Measurements from ENCODE around the gene CDADC1. TPM values are rescaled to one million over a fixed set of nuclear protein-coding genes. Genes with fewer than 3 reads are reported as not detected.
"Not testable (repeated sequence)": the region's sequence is repeated elsewhere in the genome, so short reads cannot be mapped to it uniquely, and the experiment has no call there.

The CDADC1 gene
- polyA plus RNA-seq, 1 donor: 10.2 TPM

DNA sequence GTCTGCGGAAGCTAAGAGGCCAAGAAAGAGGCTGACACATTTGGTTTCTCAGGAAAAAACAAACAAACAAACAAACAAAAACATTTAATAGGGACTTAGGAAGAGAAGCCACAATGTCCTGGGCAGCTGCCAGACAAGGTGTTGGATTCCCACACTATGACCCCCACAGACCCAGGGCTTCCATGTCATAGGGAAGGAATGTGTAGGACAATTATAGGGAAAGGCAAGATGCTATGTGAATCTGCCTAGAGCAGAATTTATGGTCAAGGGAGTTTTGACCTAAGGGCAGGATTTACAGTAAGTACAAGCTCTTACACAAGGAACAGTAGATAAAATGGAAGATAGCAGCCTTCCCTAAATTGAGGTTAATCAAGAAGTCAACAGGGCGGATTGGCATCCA is 9.1 kb upstream of the CDADC1 start:
- DNase-seq: no peak

DNA sequence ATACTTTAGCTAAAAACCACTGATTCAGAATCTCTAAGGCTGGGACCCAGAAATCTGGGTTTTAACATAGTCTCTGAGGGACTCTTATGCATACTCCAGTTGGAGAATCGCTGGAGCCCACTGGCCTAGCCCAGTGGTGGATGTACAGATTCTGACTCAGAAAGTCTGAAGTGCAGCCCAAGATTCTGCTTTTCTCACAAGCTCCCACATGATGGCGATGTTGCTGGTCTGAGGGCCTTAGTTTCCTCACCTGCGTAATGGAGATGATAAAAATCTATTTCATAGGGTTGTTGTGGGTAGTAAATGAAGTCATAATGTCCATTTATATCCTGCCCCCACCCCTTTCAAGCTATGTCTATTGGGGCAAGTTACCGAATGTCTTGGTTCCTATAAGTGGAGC is 7.7 kb upstream of the CDADC1 start:
- DNase-seq: peak; percentile 8

DNA sequence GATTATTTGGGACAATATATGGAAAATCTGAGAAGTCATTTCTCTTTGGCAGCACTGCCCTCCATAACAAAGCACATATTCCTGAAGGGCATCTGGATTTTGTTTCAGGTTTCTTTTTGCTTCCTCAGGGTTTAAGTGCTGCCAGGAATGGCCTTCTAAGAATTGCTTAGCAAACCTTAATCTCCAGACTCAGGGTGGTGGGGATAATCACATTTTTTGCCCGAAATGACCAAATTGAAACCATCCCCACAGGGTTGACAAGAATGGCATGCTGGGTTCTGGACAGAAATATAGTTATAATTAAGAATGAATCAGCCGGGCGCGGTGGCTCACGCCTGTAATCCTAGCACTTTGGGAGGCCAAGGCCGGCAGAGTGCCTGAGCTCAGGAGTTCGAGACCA is 6.4 kb upstream of the CDADC1 start:
- DNase-seq: no peak

DNA sequence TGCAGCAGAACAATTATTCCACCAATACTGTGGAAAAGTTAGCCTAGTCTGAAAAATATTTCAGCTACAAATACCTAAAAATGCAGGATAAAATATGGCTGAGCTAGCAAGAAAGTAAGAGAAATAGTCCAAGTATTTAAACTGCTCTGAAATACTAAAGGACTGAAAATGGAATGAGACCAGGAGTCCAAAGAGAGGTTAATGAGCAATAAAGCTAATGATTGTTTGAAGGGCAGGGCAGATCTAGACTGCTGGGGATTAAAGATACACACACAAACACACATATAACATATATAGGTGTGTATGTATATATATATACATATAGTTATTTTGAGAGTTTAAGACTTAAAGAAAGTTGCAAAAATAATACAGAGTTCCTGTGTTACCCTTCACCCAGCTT is 2.6 kb upstream of the CDADC1 start:
- DNase-seq: no peak

DNA sequence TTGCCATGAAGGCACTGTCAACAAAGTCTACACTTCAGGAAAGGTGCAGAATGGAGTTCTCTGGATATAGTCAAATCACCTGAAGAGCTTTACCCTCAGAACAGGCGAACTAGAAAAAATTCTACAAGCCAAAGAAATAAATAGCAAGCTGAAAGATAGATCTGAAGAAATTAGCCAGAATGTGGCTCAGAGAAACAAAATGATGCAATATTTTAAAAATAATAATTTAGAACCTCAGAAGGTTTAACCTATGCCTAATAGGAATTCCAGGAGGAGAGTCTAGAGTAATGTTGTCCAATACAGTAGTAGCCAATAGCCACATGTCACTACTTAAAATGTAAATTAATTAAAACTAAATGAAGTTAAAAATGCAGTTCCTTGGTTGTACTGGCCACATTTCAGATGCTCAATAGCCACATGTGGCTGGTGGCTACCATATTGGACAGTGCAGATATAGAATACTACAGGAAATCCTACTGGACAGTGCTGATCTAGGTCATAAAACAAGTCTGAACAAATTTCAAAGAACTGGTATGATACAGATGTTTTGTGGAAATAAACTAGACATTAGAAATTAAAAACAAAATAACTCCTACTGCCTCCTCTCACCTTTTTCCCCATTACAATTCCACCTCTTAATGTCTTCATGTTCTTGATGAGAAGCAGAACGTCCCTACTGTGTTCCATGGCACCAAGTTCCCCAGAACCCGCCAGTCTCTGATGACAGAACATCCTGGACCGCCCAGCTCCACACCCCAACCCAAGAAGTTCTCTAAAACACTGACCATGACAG is 679 bp upstream of the CDADC1 start:
- no peak for DNase-seq

DNA sequence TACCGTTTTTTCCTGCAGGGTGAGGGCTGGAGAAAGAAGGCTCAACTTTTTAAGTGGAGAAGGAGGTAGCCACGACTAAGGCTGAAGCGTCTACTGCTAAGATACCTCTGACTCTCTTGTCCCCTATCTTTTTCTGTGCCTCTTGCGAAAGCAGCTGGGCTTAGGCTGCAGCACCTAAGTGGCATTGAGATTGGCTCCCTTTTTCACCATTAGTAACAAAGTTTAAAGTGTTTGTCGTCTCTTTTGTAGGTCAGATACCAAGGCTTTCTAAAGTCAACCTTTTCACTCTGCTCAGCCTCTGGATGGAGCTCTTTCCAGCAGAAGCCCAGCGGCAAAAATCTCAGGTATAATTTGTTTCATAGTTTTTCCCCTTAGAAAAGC is 887 bp downstream of the CDADC1 start:
- DNase-seq: peak; percentile 6

DNA sequence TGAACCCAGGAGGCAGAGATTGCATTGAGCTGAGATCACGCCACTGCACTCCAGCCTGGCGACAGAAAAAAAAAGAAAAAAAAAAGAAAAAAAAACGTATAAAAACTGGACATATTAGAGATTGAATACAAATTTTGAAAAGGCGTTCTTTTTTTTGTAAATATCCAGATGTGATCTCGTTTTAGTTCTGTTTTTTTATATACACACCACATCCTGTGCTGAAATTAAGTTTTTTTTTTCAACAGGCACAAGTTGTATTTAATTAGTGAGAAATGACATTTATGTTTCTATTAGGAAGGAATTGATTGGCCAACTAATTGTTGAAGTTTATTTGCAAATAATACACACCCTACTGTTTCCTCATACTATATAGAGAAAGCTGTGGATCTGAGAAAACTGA is 3.6 kb downstream of the CDADC1 start:
- DNase-seq: no peak

DNA sequence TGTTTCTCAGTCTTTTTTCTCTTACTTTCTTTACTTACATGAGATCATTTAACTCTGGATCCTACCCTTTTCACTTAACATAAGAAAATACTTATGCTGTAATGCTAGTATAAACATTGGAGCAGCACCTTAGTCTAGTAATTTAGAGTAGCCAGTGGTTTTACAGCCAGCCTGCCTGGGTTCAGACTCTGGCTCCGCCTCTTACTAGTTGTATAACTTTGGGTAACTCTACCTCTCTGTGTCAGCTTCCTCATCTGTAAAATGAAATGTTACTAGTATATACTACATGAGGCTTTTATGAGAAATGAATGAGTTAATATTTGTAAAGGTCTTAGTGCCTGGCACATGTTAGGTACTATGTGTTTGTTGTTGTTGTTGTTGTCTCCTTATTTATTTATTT is 5.6 kb downstream of the CDADC1 start:
- DNase-seq: no peak

DNA sequence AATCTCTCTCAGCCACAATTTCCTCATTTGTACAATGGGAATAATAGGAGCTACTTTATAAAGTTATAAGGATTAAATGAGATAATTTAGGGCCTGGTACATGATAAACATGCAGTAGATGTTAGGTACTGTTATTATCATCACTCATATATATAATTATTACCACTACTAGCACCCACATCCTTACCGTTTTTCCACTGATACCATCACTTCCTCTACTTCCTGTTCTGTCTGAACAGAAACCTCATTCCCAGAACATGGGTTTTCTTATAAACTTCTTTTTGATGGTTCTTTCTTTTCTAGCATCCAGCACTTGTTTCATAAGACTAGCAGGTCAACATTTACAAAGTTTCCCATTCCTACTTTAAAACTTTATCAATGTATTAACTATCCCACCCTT is 6.3 kb downstream of the CDADC1 start:
- DNase-seq: no peak

DNA sequence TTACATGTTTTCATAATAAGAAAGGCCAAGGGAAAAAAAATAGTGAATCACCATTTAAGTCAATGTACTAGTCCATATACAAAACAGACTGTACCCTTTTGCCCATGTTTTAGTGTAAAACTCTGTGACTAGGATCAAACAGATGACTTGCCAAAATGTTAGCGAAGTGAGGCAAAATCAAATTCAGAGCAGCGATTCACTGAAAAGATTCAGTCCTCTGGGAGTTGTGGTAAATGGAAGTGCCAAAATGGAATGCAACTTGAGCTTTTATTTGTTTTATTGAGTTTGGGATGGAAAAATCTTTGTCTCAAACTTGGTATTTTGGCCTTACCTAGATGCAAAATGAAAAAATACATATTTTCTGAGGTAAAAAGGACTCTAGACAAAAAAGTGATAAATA is 9.1 kb downstream of the CDADC1 start:
- DNase-seq: no peak

DNA sequence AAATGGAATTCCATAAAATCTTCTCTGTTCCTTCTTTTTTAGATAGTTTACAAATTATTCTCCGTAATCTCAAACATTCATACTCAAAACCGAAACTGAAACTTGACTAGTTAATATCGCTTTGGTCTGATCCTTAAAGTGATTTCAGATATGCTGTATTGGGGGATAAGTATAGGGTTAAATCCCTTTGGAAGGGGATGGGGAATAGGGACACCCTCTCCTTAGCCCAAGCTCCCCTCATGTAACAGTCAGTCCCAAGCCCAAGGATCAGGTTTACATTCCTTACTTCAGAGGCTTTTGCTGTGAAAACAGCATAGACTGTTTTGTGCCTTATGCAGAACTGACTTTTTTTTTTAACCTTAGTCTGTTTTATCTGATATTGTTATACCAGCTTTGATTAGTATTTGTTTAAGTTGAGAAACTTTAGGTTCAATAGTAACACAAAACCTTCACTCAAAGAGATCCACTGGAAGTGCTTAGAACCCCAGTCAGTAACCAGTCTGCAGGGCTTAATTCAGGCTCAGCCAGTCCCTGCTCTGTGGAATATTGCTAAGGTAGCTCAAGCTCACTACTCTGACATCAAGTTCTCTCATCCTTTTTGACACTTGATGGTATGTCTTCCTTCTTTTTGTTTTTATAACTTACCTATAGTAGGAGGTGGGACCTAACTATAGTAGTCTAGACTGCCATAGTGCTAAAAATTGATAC is 10.5 kb downstream of the CDADC1 start:
- DNase-seq: no peak

DNA sequence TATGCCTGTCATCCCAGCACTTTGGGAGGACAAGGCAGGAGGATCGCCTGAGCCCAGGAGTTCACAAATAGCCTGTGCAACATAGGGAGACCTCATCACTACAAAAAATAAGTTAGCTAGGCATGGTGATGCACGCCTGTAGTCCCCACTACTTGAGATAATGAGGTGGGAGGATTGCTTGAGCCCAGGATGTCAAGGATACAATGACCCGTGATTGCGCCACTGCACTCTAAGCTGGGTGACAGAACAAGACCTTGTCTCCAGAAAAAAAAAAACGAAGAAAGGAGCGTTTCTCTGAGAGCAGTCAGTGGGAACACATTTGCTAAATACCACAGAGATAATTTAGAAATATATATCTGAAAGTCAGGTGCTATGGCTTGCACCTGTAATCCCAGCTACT is 11.9 kb downstream of the CDADC1 start:
- no peak for DNase-seq

DNA sequence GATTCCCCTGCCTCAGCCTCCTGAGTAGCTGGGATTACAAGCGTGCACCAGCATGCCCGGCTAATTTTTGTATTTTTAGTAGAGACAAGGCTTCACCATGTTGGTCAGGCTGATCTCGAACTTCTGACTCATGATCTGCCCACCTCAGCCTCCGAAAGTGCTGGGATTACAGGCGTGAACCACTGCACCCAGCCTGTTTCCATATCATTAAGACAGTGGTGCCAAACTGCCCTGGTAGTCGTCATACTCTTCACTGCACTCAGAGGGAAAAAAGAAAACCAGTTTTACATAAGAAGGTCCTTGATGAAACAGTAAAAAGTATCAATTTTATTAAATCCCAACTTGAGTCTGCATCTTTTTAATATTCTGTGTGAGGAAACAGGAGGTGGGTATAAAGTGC is 14.9 kb downstream of the CDADC1 start:
- no peak for DNase-seq

DNA sequence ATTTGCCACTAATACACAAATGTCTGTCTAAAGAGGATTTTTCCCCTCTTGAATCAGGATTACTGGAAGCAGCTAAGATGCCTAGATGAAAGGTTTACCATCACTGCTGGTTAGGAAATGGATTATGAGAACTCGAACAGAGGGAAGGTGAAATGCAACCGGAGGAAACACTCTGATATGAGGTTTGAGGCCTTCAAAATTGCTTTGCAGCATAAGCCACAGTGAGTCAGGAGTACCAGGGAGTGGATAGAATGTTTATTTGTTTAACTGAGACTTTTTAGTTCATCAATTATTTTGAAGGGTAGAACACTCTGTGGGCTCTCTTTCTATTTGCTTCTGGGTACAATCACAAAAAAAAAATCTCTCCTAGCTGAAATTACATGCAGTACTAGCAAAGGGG is 18.1 kb downstream of the CDADC1 start:
- no peak for DNase-seq

DNA sequence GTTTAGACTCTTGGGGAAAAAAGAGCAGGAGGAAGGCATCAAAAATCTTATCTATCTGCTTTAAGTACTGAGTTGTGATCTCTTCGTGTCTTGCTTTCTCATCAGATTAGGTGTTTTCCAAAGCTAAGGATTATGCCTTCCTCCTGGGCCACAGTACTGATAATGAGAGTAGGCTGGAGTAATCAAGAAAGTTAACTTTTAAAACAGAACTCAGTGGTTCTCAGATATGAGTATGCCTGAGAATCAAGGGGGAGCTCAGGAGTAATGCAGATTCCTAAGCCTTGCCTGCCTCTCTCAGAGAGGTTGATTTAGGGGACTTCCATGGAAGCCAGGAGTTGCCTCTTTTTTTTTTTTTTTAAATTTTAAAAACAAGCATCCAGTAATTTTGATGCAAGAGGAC is 23.5 kb downstream of the CDADC1 start:
- no peak for DNase-seq

DNA sequence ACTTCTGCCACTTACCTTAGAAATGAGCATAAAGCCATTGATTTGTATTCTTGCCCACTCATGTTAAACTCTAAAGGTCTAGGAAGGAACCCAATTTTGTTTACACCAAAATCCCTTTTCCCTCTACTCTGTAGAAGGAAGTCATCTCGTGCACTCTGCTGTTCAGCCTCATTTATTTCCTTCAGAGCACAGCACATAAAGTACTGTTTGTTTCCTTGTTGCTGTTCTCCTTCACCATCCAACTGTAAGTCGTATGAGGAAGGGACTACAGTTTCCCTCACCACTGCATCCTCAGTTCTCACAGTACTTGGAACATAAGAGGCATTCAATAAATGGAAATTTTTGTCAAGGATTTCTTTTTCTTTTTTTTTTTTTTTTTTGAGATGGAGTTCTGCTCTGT is 24.6 kb downstream of the CDADC1 start:
- no peak for DNase-seq

DNA sequence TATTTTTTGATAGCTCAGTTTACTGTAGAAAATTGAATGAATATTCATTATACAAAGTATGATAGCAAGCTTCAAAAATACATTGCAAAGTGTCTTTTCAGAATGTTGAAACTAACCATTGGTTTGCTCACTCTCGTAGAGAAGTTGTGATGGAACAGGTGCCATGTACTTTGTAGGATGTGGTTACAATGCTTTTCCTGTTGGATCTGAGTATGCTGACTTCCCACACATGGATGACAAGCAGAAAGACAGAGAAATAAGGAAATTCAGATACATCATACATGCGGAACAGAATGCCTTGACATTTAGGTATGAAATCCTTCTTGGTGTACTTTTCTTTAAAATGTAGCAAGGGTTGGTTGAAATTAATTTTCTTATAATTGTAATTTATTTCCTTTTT is 30.5 kb downstream of the CDADC1 start:
- no peak for DNase-seq

DNA sequence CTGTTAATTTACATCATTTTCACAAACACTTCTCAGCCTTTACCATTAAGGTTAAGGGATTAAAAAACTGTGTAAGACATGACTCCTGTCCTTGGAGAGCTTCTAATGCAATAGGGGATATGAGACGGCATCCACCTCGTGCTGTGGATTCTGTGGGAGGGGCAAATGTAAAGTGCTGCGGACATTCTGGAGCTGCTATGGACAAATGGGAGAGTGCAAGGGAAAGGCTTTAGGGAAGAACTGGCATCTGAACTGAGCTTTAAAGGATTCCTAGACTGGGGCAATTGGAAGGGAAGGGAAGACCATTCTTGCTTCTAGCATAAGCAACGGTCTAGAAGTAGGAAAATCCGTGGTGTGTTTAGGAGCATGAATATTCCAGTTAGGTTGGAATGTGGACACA is 31.4 kb downstream of the CDADC1 start:
- no peak for DNase-seq

DNA sequence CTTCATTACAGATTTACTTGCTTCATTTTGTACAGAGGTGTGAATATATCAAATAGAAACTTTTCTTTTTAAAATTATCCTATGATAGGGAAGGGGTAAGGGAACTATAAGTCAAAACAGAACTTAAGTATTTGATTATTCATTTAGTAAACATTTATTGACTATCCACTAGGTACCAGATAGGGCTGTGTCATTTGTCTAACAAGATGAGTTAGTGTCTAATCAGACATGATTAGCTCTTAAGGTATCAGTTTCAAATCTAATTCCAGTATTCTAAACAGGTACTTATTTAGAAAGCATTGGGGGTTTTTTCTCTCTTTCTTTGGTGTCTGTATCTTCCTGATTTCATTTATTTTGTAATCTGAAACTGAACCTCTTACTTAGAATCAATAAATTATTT is 32.2 kb downstream of the CDADC1 start:
- no peak for DNase-seq

DNA sequence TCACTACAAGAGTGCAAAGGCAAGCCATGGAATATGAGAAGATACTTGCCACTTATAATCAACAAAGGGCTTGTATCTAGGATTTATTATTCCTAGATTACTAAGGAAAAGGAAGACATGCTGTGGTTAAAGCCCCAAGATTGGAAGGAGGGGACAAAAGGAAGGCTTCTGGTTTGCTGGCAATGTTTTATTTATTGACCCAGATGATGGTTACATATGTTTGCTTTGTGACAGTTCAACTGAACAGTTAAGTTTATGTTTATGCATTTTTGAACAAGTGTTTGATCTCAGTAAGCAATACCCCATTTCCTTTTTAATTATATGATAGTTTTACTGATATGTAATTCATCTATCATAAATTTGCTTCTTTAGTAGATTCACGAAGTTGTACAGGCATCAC is 40.3 kb downstream of the CDADC1 start:
- no peak for DNase-seq

DNA sequence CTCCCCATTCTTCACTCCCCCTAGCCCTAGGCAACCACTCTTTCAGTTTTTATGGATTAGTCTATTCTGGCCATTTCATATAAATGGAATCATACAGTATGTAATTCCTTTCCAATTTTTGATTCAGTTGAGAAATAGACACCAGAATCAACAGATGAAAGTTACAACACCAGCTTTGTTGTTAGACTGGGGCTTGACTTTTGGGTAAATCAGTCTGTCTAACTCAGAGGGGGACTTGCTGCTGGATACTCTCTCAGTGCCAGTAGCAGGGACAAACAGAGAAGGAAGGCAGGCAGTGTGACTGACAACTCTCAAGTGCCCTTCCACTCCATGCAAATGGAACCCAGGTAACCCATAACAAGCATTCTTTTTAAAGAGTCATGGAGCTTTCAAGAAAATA is 40.7 kb downstream of the CDADC1 start:
- no peak for DNase-seq

DNA sequence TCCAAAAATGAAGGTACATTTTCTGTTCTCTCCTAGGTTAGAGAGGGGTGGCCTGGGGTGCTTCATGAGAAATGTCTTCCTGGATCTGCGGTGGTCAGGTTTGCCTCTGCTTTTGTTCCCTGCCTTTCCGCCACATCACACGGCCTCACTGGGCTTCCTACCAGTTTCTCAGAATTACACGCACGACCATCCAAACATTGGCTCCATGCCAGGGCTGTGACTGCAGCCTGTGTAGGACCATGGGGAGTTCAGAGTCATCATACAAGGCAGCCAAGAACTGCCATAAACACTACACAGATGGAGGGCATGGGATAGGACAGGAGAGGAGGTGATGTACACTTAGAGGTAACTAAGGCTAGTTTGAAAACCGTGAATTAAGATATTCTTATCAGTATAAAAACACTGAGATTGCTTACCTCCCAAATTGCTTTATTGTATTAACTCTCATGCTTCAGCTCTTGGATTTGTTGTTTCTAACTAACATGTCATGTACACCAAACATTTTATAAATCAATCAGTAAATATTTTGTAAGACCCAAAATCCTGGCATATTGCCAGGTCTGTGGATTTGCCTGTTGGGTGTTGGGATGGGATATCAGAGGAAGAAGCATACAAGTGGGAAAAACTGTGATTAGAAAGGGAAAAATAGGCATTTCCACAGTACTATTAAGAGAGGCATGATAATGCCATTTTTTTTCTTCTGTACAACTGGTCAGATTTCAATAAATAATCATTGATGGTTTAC is 45.2 kb downstream of the CDADC1 start:
- no peak for DNase-seq

DNA sequence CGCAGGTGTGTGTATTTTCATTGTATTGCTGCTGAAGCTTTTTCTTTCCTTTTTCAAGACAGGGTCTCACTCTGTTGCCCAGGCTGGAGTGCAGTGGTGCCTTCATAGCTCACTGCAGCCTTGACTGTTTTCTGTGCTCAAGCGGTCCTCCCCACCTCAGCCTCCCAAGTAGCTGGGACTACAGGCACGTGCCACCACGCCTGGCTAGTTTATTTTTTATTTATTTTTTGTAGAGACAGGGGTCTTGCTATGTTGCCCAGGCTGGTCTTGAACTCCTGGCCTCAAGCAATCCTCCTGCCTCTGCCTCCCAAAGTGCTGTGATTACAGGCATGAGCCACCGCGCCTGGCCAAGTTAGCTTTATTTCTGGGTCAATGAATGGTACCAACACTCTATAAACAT is 47.0 kb downstream of the CDADC1 start:
- not testable (repeated sequence) for DNase-seq

DNA sequence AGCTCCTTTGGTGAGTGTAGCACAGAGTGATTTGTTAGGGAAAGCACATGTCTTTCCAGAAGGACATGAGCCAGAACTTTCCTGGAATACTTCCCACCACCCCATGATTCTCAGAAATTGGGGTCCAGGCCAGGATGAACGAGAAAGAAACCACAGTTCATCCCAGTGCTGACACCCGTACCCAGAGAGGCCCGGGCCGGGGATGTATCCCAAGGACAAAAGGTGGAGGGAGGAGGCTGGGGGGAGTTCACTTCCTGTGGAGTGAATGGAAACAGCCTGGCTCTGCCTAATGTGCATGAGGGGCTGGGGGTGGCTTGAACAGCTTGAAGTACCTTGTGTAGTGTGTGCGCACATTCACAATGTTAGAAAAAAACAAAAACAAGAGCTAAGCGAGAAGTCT is 47.5 kb downstream of the CDADC1 start:
- no peak for DNase-seq

Data from hindlimb muscle (tissue), 1 donor.